Measurements from ENCODE around the gene TSPAN31. TPM values are rescaled to one million over a fixed set of nuclear protein-coding genes. Genes with fewer than 3 reads are reported as not detected.
"Not testable (repeated sequence)": the region's sequence is repeated elsewhere in the genome, so short reads cannot be mapped to it uniquely, and the experiment has no call there.

Gene TSPAN31
- total RNA-seq, 1 donor = 41.6 TPM

DNA sequence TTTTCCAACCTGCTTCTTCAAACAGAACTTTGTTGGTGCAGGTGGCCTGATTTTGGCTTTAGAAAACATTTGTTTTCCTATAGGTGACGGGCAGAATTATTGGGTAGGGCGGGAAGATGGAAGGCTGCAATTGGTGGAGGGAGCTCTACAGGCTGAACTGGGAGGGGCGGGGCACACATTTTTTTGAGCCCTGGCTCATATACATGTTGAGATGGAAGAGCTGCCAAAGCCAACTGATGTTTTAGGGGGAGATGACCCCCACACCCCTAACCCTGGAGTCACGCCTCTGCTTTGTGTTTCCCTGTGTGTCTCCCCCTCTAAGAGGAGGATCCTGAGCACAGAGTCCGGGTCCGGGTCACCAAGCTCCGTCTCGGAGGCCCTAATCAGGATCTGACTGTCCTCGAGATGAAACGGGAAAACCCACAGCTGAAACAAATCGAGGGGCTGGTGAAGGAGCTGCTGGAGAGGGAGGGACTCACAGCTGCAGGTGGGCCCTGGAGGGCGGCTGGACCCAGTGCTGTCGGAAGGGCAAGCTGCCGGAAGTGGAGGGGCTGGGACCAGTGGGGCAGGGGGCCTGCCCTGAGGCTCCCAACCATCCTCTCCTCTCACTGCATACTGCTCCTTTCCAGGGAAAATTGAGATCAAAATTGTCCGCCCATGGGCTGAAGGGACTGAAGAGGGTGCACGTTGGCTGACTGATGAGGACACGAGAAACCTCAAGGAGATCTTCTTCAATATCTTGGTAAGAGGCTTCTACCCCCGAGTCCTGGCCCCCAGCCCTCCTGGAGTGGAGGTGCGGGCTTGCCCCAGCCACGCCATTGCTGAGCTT is 24.8 kb upstream of the TSPAN31 start:
- H4K20me1 ChIP-seq (ENCODE audit: insufficient read depth, low read length) = no peaks in the 10 kb centered on the region
- no peak overlapping the region for H3K4me3 ChIP-seq (ENCODE audit: insufficient read depth, low read length)
- no peak overlapping the region for H3K4me2 ChIP-seq (ENCODE audit: insufficient read depth, low read length)
- no peak overlapping the region for H3K27ac ChIP-seq (ENCODE audit: low read depth, low read length)
- H3K9me3 ChIP-seq (ENCODE audit: low read depth, low read length) = no peaks in the 10 kb centered on the region
- TF ChIP-seq, protein P1, sequence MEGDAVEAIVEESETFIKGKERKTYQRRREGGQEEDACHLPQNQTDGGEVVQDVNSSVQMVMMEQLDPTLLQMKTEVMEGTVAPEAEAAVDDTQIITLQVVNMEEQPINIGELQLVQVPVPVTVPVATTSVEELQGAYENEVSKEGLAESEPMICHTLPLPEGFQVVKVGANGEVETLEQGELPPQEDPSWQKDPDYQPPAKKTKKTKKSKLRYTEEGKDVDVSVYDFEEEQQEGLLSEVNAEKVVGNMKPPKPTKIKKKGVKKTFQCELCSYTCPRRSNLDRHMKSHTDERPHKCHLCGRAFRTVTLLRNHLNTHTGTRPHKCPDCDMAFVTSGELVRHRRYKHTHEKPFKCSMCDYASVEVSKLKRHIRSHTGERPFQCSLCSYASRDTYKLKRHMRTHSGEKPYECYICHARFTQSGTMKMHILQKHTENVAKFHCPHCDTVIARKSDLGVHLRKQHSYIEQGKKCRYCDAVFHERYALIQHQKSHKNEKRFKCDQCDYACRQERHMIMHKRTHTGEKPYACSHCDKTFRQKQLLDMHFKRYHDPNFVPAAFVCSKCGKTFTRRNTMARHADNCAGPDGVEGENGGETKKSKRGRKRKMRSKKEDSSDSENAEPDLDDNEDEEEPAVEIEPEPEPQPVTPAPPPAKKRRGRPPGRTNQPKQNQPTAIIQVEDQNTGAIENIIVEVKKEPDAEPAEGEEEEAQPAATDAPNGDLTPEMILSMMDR (IDR thresholded peaks at IDR 0.05; ENCODE audit: extremely low read depth, low read depth, low read length) = no peak
- no peaks in the 10 kb centered on the region for H3K4me1 ChIP-seq (ENCODE audit: insufficient read depth, low read length)
- H3K36me3 ChIP-seq (ENCODE audit: insufficient read depth, low read length) = peaks cover 33% of the 10 kb centered on the region
- no peak overlapping the region for H2AFZ ChIP-seq (ENCODE audit: low read length)
- peaks cover 5% of the 10 kb centered on the region for H3K27me3 ChIP-seq (ENCODE audit: insufficient read depth, low read length)
- DNase-seq (ENCODE audit: insufficient read length, low spot score, missing footprints) = peak; percentile 58
- H3K79me2 ChIP-seq (ENCODE audit: insufficient read depth, low read length) = no peaks in the 10 kb centered on the region

DNA sequence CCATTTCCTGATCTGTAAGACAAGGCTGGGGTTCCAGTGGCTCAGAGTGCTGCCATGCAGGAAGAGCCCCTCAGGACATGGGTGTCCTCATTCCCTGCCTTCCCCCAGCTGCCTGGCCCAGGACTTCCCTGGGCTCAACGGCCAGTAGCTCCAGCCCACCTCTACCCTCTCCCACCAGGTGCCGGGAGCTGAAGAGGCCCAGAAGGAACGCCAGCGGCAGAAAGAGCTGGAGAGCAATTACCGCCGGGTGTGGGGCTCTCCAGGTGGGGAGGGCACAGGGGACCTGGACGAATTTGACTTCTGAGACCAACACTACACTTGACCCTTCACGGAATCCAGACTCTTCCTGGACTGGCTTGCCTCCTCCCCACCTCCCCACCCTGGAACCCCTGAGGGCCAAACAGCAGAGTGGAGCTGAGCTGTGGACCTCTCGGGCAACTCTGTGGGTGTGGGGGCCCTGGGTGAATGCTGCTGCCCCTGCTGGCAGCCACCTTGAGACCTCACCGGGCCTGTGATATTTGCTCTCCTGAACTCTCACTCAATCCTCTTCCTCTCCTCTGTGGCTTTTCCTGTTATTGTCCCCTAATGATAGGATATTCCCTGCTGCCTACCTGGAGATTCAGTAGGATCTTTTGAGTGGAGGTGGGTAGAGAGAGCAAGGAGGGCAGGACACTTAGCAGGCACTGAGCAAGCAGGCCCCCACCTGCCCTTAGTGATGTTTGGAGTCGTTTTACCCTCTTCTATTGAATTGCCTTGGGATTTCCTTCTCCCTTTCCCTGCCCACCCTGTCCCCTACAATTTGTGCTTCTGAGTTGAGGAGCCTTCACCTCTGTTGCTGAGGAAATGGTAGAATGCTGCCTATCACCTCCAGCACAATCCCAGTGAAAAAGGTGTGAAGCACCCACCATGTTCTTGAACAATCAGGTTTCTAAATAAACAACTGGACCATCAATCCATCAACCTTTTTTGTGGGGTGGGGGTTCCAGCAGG is 23.9 kb upstream of the TSPAN31 start:
- no peak overlapping the region for H3K4me2 ChIP-seq (ENCODE audit: insufficient read depth, low read length)

DNA sequence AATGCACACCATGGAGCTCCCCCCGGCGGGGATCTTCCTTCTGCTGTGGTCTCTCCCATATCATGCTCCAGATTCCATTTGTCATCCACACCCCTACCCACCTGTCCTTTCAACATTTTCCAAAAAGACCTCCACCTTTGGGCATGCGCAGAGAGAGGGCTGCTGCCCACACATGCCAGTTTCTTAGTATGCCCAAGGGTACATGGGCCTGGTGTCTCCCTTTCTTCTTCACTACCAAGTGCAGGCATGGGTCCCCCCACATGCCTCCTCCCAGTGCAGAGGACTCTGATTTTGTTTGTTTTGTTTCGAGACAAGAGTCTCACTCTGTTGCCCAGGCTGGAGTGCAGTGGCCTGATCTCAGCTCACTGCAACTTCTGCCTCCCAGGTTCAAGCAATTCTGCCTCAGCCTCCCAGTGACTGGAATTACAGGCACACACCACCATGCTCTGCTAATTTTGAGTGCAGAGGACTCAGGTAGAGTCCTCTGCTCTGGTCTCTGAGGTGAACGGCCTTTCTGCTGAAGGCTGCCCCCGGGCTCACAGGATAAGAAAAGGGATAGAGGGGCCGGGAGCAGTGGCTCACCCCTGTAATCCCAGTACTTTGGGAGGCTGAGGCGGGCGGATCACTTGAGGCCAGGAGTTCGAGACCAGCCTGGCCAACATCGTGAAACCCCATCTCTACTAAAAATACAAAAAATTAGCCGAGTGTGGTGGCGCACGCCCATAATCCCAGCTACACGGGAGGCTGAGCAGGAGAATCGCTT is 22.8 kb upstream of the TSPAN31 start:
- not testable (repeated sequence) for H4K20me1 ChIP-seq (ENCODE audit: insufficient read depth, low read length); H2AFZ ChIP-seq (ENCODE audit: low read length); H3K79me2 ChIP-seq (ENCODE audit: insufficient read depth, low read length); H3K27me3 ChIP-seq (ENCODE audit: insufficient read depth, low read length); H3K4me3 ChIP-seq (ENCODE audit: insufficient read depth, low read length); H3K4me1 ChIP-seq (ENCODE audit: insufficient read depth, low read length); H3K9me3 ChIP-seq (ENCODE audit: low read depth, low read length); H3K4me2 ChIP-seq (ENCODE audit: insufficient read depth, low read length); H3K27ac ChIP-seq (ENCODE audit: low read depth, low read length)
- peaks cover 23% of the 10 kb centered on the region for H3K36me3 ChIP-seq (ENCODE audit: insufficient read depth, low read length)
- peak; percentile 32 for DNase-seq (ENCODE audit: insufficient read length, low spot score, missing footprints)

More for the DNA sequence above, 23.9 kb upstream of the TSPAN31 start:
- no peak overlapping the region for H2AFZ ChIP-seq (ENCODE audit: low read length)
- H4K20me1 ChIP-seq (ENCODE audit: insufficient read depth, low read length) = no peaks in the 10 kb centered on the region
- H3K9me3 ChIP-seq (ENCODE audit: low read depth, low read length) = no peaks in the 10 kb centered on the region
- peaks cover 3% of the 10 kb centered on the region for H3K4me1 ChIP-seq (ENCODE audit: insufficient read depth, low read length)
- peak; percentile 49 for DNase-seq (ENCODE audit: insufficient read length, low spot score, missing footprints)
- H3K27ac ChIP-seq (ENCODE audit: low read depth, low read length) = no peak overlapping the region
- no peak overlapping the region for H3K4me3 ChIP-seq (ENCODE audit: insufficient read depth, low read length)
- peaks cover 33% of the 10 kb centered on the region for H3K36me3 ChIP-seq (ENCODE audit: insufficient read depth, low read length)
- no peaks in the 10 kb centered on the region for H3K79me2 ChIP-seq (ENCODE audit: insufficient read depth, low read length)
- TF ChIP-seq, protein P1 (IDR thresholded peaks at IDR 0.05; ENCODE audit: extremely low read depth, low read depth, low read length) = no peak
- H3K27me3 ChIP-seq (ENCODE audit: insufficient read depth, low read length) = peaks cover 5% of the 10 kb centered on the region
